Esophagus (tissue), 2 donors: ENCODE measurements around the gene TPRG1. TPM values are rescaled to one million over a fixed set of nuclear protein-coding genes. Genes with fewer than 3 reads are reported as not detected.

ENCODE experiments used
- H3K27ac ChIP-seq, 2 donors: one replicate each; pipeline ENCODE4 v1.5.1; 2013; ENCODE audit warnings: low read depth in 2 of 2, mild to moderate bottlenecking in 2 of 2, inconsistent platforms in 1 of 2, low read length in 1 of 2, moderate library complexity in 1 of 2
- H3K27me3 ChIP-seq, 2 donors: one replicate each; pipeline ENCODE4 v1.6.1; 2013; ENCODE audit warnings: low read length in 2 of 2, control low read depth in 1 of 2, mild to moderate bottlenecking in 1 of 2; ENCODE audit not compliant: insufficient read depth in 2 of 2, control insufficient read depth in 1 of 2
- H3K36me3 ChIP-seq, 2 donors: one replicate each; pipeline ENCODE4 v1.6.1; 2013; ENCODE audit warnings: low read length in 1 of 2; ENCODE audit not compliant: control insufficient read depth in 2 of 2, insufficient read depth in 2 of 2
- H3K4me1 ChIP-seq, 2 donors: one replicate each; pipeline ENCODE4 v1.6.1; 2013; ENCODE audit warnings: low read length in 1 of 2; ENCODE audit not compliant: control insufficient read depth in 2 of 2, insufficient read depth in 2 of 2
- H3K4me3 ChIP-seq, 2 donors: one replicate each; pipeline ENCODE4 v1.5.1; 2013; ENCODE audit warnings: low read length in 2 of 2, mild to moderate bottlenecking in 2 of 2, low read depth in 1 of 2, moderate library complexity in 1 of 2
- H3K9me3 ChIP-seq, 2 donors: one replicate each; pipeline ENCODE4 v1.6.1; 2013; ENCODE audit warnings: mild to moderate bottlenecking in 2 of 2, low read depth in 1 of 2, low read length in 1 of 2, moderate library complexity in 1 of 2; ENCODE audit not compliant: control insufficient read depth in 2 of 2, insufficient read depth in 1 of 2
- WGBS, 2 donors: extraction: QIAGEN DNeasy Blood & Tissue Kit; methylation state at CpG; one replicate each; pipeline ENCODE4 v1.1.7; 2013; 5-methylcytosine and 5-hydroxymethylcytosine counted together
- polyA plus RNA-seq, 2 donors: library from polyadenylated mRNA; stranded (reverse); fragments of 200-250 nt; gene quantifications; one replicate each; pipeline ENCODE4 v1.2.3, GENCODE V29; 2013
- donor health status: healthy with polysubstance abuse.
- donor health status: Bipolar disorder and iron deficiency.

TPRG1 gene
- polyA plus RNA-seq, 2 donors, result 50.3 to 61.0 TPM

GRCh38 chr3:189238071-189238470 lies 66.3 kb downstream of the TPRG1 start:
- Histone ChIP-seq H3K27ac (no peak overlapping the region), H3K4me3 (no peak overlapping the region), H3K4me1 (no peaks in the 10 kb centered on the region), H3K36me3 (no peaks in the 10 kb centered on the region), H3K27me3 (no peaks in the 10 kb centered on the region), H3K9me3 (no peaks in the 10 kb centered on the region)
- WGBS, 2 donors, result 96 to 97% methylated on average over 5 of the region's 5 CpGs

GRCh38 chr3:189239616-189240015 lies 67.8 kb downstream of the TPRG1 start:
- no peak overlapping the region for H3K4me3 ChIP-seq
- WGBS, 2 donors, result 91 to 92% methylated on average over 5 of the region's 5 CpGs
- H3K27ac ChIP-seq, result no peak overlapping the region
- no peaks in the 10 kb centered on the region for H3K9me3 ChIP-seq
- H3K4me1 ChIP-seq, result no peaks in the 10 kb centered on the region
- H3K27me3 ChIP-seq, result no peaks in the 10 kb centered on the region
- H3K36me3 ChIP-seq, result no peaks in the 10 kb centered on the region

GRCh38 chr3:189249987-189250386 lies 78.2 kb downstream of the TPRG1 start:
- Histone ChIP-seq H3K4me3 (no peak overlapping the region), H3K4me1 (no peaks in the 10 kb centered on the region), H3K36me3 (no peaks in the 10 kb centered on the region), H3K9me3 (no peaks in the 10 kb centered on the region), H3K27me3 (no peaks in the 10 kb centered on the region), H3K27ac (no peak overlapping the region)
- WGBS, 2 donors, result 53 to 67% methylated on average over 1 of the region's 1 CpG

GRCh38 chr3:189258261-189258660 lies 86.5 kb downstream of the TPRG1 start:
- 85 to 86% methylated on average over 3 of the region's 3 CpGs for WGBS, 2 donors
- Histone ChIP-seq H3K27me3 (no peaks in the 10 kb centered on the region), H3K36me3 (no peaks in the 10 kb centered on the region), H3K4me3 (no peak overlapping the region), H3K9me3 (no peaks in the 10 kb centered on the region), H3K4me1 (no peaks in the 10 kb centered on the region), H3K27ac (no peak overlapping the region)

GRCh38 chr3:189260556-189261493 lies 89.1 kb downstream of the TPRG1 start:
- H3K27ac ChIP-seq, result no peak overlapping the region
- 73 to 79% methylated on average over 11 of the region's 11 CpGs for WGBS, 2 donors
- no peak overlapping the region for H3K4me3 ChIP-seq
- H3K27me3 ChIP-seq, result no peaks in the 10 kb centered on the region
- H3K4me1 ChIP-seq, result no peaks in the 10 kb centered on the region
- no peaks in the 10 kb centered on the region for H3K9me3 ChIP-seq
- no peaks in the 10 kb centered on the region for H3K36me3 ChIP-seq

GRCh38 chr3:189262746-189263145 lies 91.0 kb downstream of the TPRG1 start:
- Histone ChIP-seq H3K36me3 (no peaks in the 10 kb centered on the region), H3K9me3 (no peaks in the 10 kb centered on the region), H3K4me1 (no peaks in the 10 kb centered on the region), H3K27me3 (no peaks in the 10 kb centered on the region), H3K4me3 (no peak overlapping the region), H3K27ac (no peak overlapping the region)
- 57 to 66% methylated on average over 3 of the region's 3 CpGs for WGBS, 2 donors

- Histone ChIP-seq H3K9me3 (no peaks in the 10 kb centered on the region), H3K4me3 (no peak overlapping the region), H3K4me1 (peaks cover 0 to 5% of the 10 kb centered on the region in 2 donors), H3K27me3 (no peaks in the 10 kb centered on the region), H3K27ac (no peak overlapping the region), H3K36me3 (no peaks in the 10 kb centered on the region)
- WGBS, 2 donors, result 65 to 74% methylated on average over 7 of the region's 7 CpGs
Measured at GRCh38 chr3:189267981-189268613, 96.3 kb downstream of the TPRG1 start.

GRCh38 chr3:189269365-189269764 lies 97.6 kb downstream of the TPRG1 start:
- no peak overlapping the region for H3K27ac ChIP-seq
- no peaks in the 10 kb centered on the region for H3K9me3 ChIP-seq
- WGBS, 2 donors, result 43 to 50% methylated on average over 3 of the region's 3 CpGs
- H3K4me1 ChIP-seq, result peaks cover 0 to 5% of the 10 kb centered on the region in 2 donors
- H3K36me3 ChIP-seq, result no peaks in the 10 kb centered on the region
- H3K4me3 ChIP-seq, result no peak overlapping the region
- H3K27me3 ChIP-seq, result no peaks in the 10 kb centered on the region

- Histone ChIP-seq H3K27me3 (no peaks in the 10 kb centered on the region), H3K9me3 (no peaks in the 10 kb centered on the region), H3K4me1 (peaks cover 0 to 5% of the 10 kb centered on the region in 2 donors), H3K36me3 (no peaks in the 10 kb centered on the region), H3K27ac (no peak overlapping the region), H3K4me3 (no peak overlapping the region)
- 51 to 54% methylated on average over 5 of the region's 5 CpGs for WGBS, 2 donors
Measured at GRCh38 chr3:189270248-189270832, 98.6 kb downstream of the TPRG1 start.
